GM21528 (cell line): ENCODE results near the gene SRGAP3.
"Not testable (repeated sequence)": the region's sequence is repeated elsewhere in the genome, so short reads cannot be mapped to it uniquely, and the experiment has no call there.

ENCODE experiments used
- ATAC-seq: cut with Tn5 transposase; IDR thresholded peaks from one replicate; pipeline ENCODE4 v1.9.1; 2021; ENCODE audit warnings: mild to moderate bottlenecking, moderate library complexity; ENCODE audit not compliant: unreplicated experiment, low FRiP score

The SRGAP3 gene

DNA sequence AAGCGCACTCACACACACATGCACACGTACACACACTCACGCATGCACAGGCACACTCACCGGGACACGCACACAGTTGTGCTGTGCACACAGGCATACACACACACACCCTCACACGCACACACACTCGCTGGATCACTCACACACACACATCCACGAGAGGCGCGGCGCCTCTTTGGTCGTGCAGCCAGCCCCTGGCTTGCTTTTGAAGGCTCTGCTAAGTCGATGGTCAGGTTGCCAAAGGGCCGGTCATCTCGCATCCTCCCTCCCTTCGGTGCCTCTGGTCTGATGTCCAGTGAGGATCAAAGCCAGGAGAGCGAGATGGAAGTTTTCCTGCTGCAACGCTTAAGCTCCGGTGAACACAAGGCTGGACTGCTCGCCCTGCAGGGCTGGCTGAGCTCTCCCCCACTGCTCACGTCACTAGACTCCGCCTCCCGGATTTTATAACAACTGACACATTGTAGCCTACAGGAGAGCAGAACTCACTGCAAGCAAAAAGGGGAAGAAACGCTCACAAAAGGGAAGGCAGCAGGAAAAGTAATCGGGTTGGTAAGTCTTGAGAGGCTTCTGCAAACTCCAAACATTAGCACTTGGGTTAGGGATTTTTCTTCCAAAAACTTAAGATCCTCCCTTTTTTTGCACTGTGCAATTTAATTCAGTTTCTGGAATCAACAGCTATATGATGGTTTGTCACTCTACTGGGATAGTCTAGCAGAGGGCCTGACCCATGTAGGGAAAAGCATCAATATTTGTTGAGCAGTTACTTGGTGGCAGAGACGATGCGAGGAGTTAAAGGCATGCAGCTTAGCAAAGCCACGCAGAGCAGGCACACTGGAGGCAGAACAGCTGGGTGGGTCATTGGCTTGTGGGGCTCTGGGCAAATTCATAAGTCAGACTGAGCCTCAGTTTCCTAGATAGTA, at the start of gene SRGAP3:
TSS of gene SRGAP3 (minus strand) at position 374 of the 920 bp plus-strand sequence. CDS start 695 bp downstream, outside the sequence.
- peak; percentile 100 for ATAC-seq

- ATAC-seq: no peak
Observed at GRCh38 chr3:9298236-9298635, 48.8 kb upstream of the SRGAP3 start.

- no peak for ATAC-seq
Observed at GRCh38 chr3:9296241-9296640, 46.8 kb upstream of the SRGAP3 start.

- no peak for ATAC-seq
Observed at GRCh38 chr3:9295007-9295406, 45.6 kb upstream of the SRGAP3 start.

- not testable (repeated sequence) for ATAC-seq
Observed at GRCh38 chr3:9293953-9294352, 44.5 kb upstream of the SRGAP3 start.

- ATAC-seq: no peak
Observed at GRCh38 chr3:9293076-9293475, 43.6 kb upstream of the SRGAP3 start.

GRCh38 chr3:9292516-9292915, 43.1 kb upstream of the SRGAP3 start:
- no peak for ATAC-seq

DNA sequence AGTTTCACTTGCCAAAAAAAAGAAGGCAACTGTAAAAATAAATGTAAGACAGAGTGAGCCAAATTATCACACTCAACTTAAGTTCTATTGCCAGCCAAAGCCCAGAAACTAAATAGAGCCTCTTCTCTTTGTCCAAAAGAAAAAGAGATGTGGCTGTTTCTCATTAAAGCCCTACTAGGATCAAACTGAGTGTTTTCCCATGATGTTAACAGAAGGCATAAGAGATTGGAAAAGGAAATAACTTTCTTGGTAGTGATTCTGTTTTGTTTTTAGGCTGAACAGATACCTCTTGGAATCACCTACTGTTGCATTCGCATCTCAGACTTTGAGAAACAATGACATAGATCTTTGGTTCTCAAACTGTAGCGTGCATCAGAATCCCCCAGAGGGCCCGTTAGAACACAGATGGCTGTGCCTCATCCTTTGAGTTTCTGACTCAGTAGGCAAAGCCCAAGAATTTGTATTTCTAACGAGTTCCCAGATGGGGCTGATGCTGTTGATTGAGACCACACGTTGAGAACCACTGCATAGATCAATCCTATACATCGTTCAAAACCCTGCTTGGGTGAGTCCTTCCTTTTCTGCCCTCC, 42.5 kb upstream of the SRGAP3 start:
- ATAC-seq: no peak

DNA sequence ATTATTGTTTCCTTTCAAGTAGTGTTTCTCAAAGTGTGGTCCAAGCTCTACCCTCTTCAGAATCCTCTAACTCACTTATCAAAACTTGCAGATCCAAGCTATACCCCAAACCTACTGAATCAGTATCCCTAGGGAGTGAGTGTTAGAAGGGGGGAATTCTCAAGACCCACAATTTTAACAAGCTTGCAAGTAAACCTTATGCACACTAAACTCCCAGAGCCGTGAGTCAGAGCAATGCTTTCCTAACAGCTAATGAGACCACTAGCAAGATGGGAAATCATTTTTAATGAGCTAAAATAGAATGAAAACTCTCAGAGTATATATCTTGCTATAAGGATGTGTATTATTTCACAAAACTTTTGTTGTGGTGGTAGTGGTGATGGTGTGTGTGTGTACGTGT, 41.1 kb upstream of the SRGAP3 start:
- no peak for ATAC-seq

GRCh38 chr3:9281533-9281932, 32.1 kb upstream of the SRGAP3 start:
- ATAC-seq: not testable (repeated sequence)

- ATAC-seq: no peak
Observed at GRCh38 chr3:9280451-9281219, 31.2 kb upstream of the SRGAP3 start.

GRCh38 chr3:9279966-9280365, 30.5 kb upstream of the SRGAP3 start:
- ATAC-seq: no peak

GRCh38 chr3:9278498-9278897, 29.1 kb upstream of the SRGAP3 start:
- ATAC-seq: no peak

DNA sequence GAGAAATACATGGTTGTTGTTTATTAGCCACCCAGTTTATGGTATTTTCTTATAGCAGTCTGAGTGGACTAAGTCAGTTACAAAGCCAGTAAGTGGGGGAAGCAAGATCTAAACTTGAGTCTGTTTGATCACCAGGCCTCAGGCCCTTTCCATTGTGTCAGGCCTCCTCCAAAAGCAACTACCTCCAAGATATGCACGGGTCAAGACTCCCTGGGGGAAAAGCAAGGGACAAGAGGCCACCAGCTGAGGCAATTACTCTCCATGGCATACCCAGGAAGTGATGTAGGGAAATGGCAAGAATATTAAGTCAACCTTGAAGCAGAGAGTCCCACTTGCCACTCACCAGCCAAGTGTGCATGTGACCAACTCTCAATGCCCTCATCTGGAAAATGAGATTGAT, 28.6 kb upstream of the SRGAP3 start:
- ATAC-seq: no peak

DNA sequence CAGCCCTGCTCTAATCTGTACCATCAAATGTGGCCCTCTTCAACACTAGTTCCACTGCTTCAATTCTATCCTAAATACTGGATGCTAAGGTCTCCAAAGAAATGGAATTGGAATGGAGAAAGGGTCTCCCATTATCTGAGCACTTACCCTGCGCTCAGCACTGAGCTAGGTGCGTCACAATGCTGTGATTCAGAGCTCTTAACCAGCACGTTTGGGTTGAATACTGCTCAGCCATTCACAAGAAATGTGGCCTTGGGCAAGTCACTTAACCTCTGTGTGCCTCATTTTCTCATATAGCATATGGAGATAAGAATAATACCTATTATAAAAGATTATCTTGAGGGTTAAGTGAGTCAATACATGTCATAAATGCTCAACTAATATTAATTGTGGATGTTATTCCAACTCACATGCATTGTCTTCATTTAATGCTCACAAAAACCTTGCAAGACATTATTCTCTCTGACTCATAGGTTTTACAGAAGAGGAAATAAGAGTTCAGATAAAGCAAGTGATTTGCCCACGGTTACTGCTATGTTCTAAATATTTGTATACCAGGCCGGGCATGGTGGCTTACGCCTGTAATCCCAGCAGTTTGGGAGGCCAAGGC, 27.4 kb upstream of the SRGAP3 start:
- ATAC-seq: no peak

- ATAC-seq: no peak
Observed at GRCh38 chr3:9271903-9272302, 22.5 kb upstream of the SRGAP3 start.

GRCh38 chr3:9270704-9271103, 21.3 kb upstream of the SRGAP3 start:
- ATAC-seq: no peak

DNA sequence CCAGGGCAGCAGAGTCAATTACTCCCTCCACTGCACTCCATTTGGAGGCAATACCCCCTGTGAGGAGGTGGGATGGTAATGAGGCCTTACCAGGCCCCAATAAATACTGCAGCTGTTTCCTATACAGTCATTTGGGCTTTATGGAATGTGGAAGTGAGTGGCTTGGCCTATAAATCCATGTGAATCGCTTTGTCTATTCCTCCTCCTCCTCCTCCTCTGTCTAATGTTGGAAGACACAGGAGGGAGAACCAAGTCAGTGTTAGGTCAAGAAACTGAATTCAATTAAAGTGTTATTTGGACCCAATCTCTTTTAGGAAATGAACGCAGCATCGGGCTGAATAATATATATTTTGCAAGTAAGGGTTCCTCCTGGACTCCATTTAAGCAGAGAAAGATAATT, 17.3 kb upstream of the SRGAP3 start:
- no peak for ATAC-seq

DNA sequence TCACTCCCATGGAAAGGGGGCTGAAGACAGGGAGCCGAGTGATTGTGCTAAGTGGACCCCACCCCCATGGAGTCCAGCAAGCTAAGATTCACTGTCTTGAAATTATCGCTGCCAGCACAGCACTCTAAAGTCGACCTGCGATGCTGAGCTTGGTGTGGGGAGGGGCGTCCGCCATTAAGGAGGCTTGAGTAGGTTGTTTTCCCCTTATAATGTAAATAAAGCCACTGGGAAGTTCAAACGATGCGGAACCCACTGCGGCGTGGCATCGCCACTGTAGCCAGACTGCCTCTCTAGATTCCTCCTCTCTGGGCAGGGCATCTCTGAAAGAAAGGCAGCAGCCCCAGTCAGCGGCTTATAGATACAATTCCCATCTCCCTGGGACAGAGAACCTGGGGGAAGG, 10.9 kb upstream of the SRGAP3 start:
- ATAC-seq: no peak

DNA sequence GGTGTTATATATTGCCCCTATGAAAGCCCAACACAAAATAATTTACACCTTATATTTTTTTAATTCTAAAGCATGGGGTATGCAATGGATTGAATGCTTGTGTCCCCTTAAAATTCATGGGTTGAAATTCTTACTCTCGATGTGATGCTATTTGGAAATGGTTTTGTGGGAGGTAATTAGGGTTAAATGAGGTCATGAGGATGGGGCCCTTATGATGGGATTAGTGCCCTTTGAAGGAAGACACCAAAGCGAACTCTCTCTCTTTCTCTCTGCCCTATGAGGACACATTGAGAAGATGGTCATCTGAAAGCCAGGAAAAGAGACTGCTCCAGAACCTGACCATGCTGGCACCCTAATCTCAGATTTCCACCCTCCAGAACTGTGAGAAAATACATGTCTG, 7.6 kb upstream of the SRGAP3 start:
- ATAC-seq: no peak

- no peak for ATAC-seq
Observed at GRCh38 chr3:9255976-9256375, 6.5 kb upstream of the SRGAP3 start.
